BE2C (cell line): Measurements from ENCODE around the gene ADAMTSL2.

Source experiments
- DNase-seq: peaks from one replicate; pipeline ENCODE4 v3.0.0-alpha.2; 2020
- H3K27me3 ChIP-seq: fragments of 250-450 bp; sonication (Bioruptor Pico); 2 replicates; pipeline ENCODE4 v1.5.1; 2020; ENCODE audit warnings: mild to moderate bottlenecking
- H3K36me3 ChIP-seq: fragments of 250-450 bp; sonication (Bioruptor Pico); 2 replicates; pipeline ENCODE4 v1.5.1; 2020; ENCODE audit warnings: mild to moderate bottlenecking
- H3K4me1 ChIP-seq: fragments of 250-450 bp; sonication (Bioruptor Pico); 2 replicates; pipeline ENCODE4 v1.5.1; 2020
- H3K4me3 ChIP-seq: 2 replicates; pipeline ENCODE4 v1.5.1; 2011; ENCODE audit warnings: low read depth, low read length
- H3K9me3 ChIP-seq: fragments of 250-450 bp; sonication (Bioruptor Pico); 2 replicates; pipeline ENCODE4 v1.5.1; 2020
- TF ChIP-seq, protein P1 (sequence below): IDR thresholded peaks from 2 replicates; pipeline ENCODE4 v1.5.1; 2012; ENCODE audit warnings: mild to moderate bottlenecking, low read depth, low read length

The ADAMTSL2 gene

DNA sequence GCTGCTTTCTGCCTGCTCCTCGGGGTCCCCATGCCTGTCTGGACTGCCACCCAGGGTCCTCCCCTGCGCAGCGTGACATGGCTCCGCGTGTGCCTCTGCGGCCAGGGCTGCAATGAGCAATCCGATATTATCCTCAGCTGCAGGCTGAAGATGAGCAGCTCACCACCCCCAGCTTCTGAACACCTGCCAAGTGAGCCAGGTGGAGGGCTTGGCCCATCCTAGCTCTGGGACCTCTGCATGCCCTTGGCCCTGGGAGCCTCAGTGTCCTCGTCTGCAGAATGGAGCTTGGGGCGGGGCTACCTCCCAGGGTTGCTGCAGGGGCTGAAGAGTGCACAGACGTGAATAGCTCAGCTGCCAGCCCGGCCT is 5.6 kb upstream of the ADAMTSL2 start:
- Histone ChIP-seq H3K4me3 (no peak overlapping the region), H3K4me1 (peaks cover 38% of the 10 kb centered on the region), H3K36me3 (no peaks in the 10 kb centered on the region), H3K9me3 (no peaks in the 10 kb centered on the region), H3K27me3 (no peaks in the 10 kb centered on the region)
- TF ChIP-seq, protein P1, sequence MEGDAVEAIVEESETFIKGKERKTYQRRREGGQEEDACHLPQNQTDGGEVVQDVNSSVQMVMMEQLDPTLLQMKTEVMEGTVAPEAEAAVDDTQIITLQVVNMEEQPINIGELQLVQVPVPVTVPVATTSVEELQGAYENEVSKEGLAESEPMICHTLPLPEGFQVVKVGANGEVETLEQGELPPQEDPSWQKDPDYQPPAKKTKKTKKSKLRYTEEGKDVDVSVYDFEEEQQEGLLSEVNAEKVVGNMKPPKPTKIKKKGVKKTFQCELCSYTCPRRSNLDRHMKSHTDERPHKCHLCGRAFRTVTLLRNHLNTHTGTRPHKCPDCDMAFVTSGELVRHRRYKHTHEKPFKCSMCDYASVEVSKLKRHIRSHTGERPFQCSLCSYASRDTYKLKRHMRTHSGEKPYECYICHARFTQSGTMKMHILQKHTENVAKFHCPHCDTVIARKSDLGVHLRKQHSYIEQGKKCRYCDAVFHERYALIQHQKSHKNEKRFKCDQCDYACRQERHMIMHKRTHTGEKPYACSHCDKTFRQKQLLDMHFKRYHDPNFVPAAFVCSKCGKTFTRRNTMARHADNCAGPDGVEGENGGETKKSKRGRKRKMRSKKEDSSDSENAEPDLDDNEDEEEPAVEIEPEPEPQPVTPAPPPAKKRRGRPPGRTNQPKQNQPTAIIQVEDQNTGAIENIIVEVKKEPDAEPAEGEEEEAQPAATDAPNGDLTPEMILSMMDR, result no peak
- DNase-seq, result no peak

DNA sequence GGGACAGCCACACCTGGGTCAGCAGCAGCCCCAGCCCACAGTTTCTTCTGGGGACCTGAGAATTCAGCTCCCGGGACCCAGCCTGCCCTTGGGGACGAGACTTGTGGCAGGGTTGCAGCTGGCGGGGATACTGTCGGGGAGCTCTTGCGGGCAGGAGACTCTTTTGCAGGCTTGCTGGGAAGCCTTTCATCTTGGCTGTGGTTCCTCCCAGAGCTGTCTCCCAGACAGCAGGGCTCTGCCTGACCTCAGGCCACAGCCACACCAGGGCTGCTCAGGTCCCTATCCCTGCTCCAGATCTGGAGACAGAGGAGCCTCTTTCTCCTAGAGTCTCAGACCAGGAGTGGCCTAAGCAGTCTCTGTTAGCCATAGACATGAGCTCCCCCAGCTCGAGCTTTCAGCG is 5.0 kb upstream of the ADAMTSL2 start:
- H3K4me1 ChIP-seq, result peaks cover 43% of the 10 kb centered on the region
- DNase-seq, result no peak
- H3K9me3 ChIP-seq, result no peaks in the 10 kb centered on the region
- no peaks in the 10 kb centered on the region for H3K36me3 ChIP-seq
- TF ChIP-seq, protein P1, result no peak
- H3K4me3 ChIP-seq, result no peak overlapping the region
- no peaks in the 10 kb centered on the region for H3K27me3 ChIP-seq

DNA sequence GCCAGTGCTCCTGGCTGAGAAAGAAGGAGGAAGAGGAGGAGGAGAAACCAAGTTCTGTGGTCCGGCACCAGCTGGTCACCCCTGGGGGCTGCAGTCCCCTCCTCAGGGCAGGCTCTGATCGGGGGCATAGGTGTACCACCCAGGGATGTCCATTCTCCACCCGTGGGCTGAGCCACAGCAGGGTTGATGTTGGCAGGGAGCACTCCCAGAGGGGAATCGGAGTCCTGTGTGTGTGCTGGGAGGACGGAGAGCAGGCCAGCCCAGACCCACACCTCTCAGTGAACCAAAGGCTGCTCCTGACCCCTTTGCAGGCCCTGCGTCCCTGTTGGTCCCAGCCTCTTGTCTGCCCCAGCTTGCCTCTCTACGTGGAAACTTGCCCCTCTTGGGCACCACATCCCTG is 4.6 kb upstream of the ADAMTSL2 start:
- Histone ChIP-seq H3K27me3 (no peaks in the 10 kb centered on the region), H3K9me3 (no peaks in the 10 kb centered on the region)
- TF ChIP-seq, protein P1, result no peak

DNA sequence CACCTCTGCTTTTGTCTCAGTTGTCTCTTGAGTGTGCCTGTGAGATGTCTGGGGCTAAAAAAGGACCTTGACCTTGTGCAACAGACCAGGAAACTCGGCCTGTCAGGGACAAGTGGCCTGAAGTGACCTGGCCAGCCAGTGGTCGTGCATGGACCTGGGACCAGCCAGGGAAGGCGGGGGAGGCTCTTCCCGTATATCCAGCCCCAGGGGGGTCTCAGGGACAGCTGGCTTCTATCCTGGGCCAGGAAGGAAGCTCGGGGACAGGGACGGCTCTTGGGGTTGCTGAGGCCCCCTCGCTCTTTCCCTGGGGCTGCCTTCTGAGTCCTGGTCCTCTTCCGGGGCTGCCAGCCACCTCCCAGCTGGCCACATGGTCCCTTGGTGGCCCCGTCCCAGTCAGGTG is 3.2 kb upstream of the ADAMTSL2 start:
- no peak for DNase-seq
- H3K9me3 ChIP-seq, result no peaks in the 10 kb centered on the region
- H3K36me3 ChIP-seq, result no peaks in the 10 kb centered on the region
- H3K4me3 ChIP-seq, result no peak overlapping the region
- H3K4me1 ChIP-seq, result peaks cover 52% of the 10 kb centered on the region
- H3K27me3 ChIP-seq, result no peaks in the 10 kb centered on the region
- TF ChIP-seq, protein P1, result no peak

More for the DNA sequence above, 4.6 kb upstream of the ADAMTSL2 start:
- H3K4me1 ChIP-seq, result peaks cover 45% of the 10 kb centered on the region
- H3K36me3 ChIP-seq, result no peaks in the 10 kb centered on the region
- no peak overlapping the region for H3K4me3 ChIP-seq
- no peak for DNase-seq

DNA sequence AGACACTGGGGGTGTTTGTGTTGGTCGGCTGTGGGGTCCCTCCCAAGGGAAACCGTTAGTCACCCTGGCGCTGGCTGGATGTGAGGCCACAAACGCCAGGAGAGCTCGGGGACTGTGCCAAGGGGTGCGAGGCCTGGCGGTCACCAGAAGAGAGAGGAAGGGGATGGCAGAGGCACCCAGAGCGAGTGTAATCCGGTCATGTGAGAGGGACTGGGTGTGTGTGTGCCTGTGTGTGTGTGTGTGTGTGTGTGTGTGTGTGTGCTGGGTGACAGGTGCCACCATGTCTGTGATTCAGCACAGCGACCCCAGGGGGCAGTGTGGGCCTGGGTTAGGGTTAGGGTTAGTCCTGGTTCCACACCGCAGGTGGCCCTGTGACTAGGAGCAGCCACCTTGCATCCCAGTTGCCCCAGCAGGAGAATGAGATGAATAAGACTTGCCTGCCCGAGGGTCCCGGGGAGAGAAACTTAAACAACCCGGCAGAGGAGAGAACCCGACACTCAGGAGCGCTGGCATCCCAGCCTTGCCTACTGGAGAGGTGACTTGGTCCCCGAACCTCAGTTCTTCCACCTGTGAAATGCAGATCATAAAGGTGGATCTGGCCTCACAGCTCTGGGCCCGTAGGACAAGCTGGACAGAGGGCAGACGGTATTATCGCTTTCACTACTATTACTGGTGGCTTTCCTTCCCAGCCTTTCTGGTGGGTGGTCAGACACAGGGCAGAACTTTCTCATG is 1.4 kb upstream of the ADAMTSL2 start:
- Histone ChIP-seq H3K9me3 (no peaks in the 10 kb centered on the region), H3K4me1 (peaks cover 39% of the 10 kb centered on the region), H3K27me3 (no peaks in the 10 kb centered on the region), H3K36me3 (no peaks in the 10 kb centered on the region), H3K4me3 (no peak overlapping the region)
- DNase-seq, result peak; percentile 90
- TF ChIP-seq, protein P1, result peak; percentile 85

DNA sequence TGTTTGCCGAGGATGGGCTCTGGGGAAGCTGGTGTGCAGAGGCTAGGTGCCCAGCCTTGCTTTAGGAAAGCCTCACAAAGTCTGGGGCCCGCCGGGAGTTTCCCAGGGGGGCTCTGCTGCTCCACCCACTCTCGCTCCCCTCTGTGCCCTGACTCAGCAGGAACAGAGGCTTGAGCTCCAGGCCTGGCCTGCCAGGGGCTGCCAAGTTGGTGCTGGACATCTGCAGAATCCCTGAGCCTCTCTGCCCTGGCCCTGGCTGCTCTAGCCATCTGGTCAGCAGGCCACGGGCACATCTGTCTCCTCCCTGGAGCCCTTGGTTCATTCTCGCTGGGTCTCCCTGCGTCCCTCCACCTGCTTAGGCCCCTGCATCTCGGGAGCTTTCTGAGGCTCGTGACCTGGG is 647 bp upstream of the ADAMTSL2 start:
- TF ChIP-seq, protein P1, result no peak
- Histone ChIP-seq H3K4me3 (peak overlapping the region; percentile 58), H3K27me3 (no peaks in the 10 kb centered on the region), H3K4me1 (peaks cover 36% of the 10 kb centered on the region), H3K9me3 (no peaks in the 10 kb centered on the region), H3K36me3 (no peaks in the 10 kb centered on the region)
- DNase-seq, result peak; percentile 56
